GM21576 (cell line): Measurements from ENCODE around the gene MRPL52.
"Not testable (repeated sequence)": the region's sequence is repeated elsewhere in the genome, so short reads cannot be mapped to it uniquely, and the experiment has no call there.

Experiments
- ATAC-seq: cut with Tn5 transposase; IDR thresholded peaks from one replicate; pipeline ENCODE4 v1.9.1; 2021; ENCODE audit warnings: mild to moderate bottlenecking, moderate library complexity; ENCODE audit not compliant: unreplicated experiment

Gene MRPL52

DNA sequence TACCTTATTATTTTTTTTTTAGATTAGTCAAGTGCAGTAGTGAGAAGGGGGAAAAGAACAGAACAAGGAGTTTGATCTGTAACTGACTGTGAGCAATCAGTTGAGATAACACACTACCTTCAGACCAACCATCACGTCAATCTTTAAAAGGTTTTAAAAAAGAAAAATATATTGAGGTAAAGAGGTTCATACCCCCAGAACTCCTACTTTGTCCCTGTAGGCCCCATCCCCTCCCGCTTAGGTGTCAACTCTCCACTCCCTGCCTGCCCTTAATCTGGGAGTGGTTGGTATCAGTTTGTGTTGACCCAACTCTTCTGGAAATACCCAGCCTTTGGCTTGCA is 22.9 kb downstream of the MRPL52 start:
- no peak for ATAC-seq

- peak; percentile 65 for ATAC-seq
Observed at GRCh38 chr14:22852940-22853767, 23.5 kb downstream of the MRPL52 start.

GRCh38 chr14:22854296-22854695 is 24.6 kb downstream of the MRPL52 start:
- not testable (repeated sequence) for ATAC-seq

DNA sequence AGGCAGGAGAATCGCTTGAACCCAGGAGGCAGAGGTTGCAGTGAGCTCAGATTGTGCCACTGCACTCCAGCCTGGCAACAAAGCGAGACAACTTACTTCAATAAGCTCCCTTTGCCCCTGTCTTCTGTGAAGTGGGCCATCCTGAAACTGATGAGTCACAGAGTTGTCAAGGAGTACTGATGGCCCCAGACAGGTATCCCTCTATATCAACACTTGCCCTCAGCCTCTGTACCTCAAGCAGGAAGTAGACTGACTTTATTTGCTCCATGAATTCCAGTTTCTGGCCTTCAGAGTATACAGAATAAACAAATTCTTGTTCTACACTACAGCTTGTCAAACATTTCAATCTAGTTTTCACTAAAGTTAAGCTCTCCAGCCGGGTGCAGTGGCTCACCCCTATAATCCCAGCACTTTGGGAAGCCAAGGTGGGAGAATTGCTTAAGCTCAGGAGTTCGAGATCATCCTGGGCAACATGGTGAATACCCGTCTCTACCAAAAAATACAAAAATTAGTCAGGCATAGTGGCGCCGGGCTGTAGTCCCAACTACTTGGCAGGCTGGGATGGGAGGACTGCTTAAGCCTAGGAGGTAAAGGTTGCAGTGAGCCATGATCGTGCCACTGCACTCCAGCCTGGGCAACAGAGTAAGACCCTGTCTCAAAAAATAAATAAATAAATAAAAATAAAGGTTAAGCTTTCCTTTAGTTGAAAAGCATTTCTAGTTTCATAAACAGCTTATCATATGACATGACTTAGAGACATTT is 25.5 kb downstream of the MRPL52 start:
- ATAC-seq = no peak

DNA sequence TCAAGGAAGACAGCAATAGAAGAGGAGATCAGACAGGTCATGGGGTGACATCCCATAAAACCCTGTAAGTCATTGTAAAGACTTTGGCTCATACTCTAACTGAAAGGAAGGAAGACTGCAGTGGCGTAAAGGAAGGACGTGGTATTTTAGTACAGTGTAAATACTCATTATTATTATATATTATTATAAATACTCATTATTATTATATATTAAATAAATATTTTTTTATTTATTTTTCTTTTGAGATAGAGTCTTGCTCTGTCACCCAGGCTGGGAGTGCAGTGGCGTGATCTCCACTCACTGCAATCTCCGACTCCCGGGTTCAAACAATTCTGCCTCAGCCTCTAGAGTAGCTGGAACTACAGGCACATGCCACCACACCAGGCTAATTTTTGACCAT is 26.7 kb downstream of the MRPL52 start:
- no peak for ATAC-seq

- ATAC-seq = not testable (repeated sequence)
Observed at GRCh38 chr14:22860377-22860776, 30.7 kb downstream of the MRPL52 start.

- ATAC-seq = no peak
Observed at GRCh38 chr14:22861651-22862050, 32.0 kb downstream of the MRPL52 start.

- no peak for ATAC-seq
Observed at GRCh38 chr14:22864979-22865378, 35.3 kb downstream of the MRPL52 start.

DNA sequence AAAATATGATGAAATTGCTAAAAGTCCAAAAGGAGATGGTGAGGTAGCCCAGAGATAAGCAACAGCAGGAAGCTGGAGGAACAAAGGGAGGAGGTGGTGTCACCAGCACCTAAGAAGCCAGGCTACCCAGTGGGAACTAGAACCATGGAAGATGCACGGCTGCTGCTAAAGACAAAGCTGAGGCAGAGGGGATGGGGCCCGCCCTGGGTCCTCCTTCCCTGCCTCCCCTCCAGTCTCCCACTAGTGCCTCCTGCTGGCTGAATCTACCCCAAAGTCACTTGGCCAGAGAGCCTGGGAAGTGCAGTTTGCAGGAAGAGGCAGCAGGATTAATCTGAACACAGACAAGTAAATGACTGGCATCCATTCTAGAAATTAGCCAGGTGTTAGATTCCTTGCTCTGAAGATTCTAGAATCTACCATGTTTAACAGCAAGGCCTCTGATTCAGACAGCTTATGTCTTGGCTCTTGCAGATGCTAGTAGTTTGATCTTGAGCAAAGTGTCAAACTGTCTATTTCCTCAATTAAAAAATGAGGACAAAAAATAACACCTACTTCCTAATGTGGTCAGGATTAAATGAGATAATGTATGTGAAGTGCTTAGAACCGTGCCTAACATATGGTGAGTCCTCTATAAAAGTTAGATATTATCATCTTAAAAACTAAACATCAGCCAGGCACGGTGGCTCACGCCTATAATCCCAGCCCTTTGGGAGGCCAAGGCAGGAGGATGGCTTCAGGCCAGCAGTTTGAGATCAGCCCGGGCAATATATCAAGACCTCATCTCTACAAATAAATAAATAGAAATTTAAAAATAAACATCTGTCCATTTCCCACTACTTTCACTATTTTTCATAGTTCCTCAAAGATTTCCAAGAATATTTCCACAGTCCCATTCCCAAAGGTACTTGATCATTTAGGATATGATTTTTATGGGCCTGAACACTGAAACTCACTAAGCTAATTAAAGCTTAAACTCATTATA is 36.0 kb downstream of the MRPL52 start:
- no peak for ATAC-seq

DNA sequence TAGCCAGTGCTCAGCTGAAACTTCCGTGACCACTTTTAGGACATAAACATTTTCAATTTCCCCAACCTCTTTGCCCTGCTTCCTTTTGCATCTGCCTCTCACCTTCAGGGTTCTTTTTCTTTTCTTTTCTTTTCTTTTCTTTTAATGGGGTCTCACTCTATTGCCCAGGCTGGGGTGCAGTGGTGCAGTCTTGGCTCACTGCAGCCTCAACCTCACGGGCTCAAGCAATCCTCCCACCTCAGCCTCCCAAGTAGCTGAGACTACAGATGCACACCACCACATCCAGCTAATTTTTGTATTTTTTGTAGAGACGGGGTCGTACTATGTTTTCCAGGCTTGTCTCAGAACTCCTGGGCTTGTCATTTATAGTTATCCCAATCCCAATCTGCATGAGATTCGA is 37.2 kb downstream of the MRPL52 start:
- ATAC-seq = no peak

DNA sequence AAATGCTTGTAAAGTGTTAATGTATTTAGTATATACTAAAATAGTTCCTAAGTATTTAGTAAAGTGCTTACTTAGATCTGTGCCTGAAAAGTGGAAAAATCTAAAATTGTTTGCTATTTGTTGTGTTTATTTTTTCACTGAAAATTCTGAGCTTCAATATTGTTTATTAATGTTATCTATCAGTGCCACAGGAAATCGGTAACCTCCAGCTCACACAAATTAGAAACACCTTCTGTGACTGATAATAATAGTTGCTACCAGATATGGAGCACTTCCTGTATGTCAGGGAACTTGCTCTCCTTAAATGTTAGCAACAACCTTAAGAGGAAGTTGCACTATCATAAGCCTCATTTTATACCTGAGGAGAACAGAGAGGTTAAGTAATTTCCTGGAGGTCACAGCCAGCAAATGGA is 41.1 kb downstream of the MRPL52 start:
- peak; percentile 44 for ATAC-seq

DNA sequence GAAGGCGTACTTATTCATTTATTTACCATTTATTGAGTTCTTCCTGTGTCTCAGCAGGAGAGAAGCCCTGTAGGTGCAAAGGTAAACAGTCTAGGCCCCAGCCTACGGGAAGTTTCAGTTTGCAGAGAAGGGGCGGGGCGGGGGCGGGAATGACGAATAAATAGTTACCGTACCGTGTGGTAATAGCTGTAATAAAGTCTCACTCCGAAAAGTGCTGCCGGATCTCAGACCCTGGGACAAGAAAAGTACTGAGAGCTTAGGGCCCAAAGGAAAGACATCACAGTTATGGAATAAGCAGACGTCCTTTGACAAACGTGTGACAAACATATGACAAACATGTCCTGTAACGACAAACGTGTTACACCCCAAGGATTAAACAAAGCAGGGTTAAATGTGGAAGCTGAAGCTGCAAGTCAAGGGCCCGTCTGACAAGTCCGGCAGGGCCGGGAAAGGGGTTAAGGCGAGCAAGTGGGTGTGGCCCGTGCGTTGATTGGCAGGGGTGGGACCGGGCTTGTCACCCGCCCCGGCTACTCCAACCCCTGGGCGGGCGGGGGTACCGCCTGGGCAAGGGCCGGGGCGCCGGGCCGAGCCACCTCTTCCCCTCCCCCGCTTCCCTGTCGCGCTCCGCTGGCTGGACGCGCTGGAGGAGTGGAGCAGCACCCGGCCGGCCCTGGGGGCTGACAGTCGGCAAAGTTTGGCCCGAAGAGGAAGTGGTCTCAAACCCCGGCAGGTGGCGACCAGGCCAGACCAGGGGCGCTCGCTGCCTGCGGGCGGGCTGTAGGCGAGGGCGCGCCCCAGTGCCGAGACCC is 41.7 kb downstream of the MRPL52 start, which contains the start of gene LRP10:
LRP10 (plus strand) TSS at position 517 of the 809 bp plus-strand sequence. CDS start 564 bp downstream, outside the sequence.
- ATAC-seq = peak; percentile 76

- peak; percentile 18 for ATAC-seq
Observed at GRCh38 chr14:22872033-22872832, 42.5 kb downstream of the MRPL52 start.

DNA sequence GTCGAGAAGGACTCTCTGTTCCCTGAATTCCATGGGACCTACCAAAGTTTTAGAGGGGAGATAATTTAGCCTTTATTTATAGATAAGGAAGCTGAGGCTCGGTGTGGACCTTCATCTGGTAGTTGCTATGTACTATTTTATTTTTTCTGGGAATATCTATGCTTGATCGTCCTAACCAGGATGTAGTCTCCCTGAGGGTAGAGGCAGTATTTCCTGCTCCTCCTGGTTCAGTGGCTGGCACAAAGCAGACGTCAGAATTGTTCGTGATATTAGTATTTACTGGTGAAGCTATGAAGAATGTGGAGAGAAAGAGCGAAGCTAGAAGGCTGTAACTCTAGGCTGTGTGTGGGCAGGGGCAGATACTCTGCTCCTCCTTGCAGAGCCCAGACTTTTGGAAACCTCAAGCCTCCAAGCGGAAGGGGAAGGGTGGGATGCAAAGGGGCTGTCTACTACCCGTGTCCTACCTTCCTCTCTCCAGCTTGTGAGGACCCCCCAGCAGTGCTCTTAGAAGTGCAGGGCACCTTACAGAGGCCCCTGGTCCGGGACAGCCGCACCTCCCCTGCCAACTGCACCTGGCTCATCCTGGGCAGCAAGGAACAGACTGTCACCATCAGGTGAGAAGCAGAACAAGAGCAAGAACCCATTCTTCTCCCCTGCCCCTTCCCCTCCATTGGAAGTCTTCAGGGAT is 43.3 kb downstream of the MRPL52 start:
- no peak for ATAC-seq

DNA sequence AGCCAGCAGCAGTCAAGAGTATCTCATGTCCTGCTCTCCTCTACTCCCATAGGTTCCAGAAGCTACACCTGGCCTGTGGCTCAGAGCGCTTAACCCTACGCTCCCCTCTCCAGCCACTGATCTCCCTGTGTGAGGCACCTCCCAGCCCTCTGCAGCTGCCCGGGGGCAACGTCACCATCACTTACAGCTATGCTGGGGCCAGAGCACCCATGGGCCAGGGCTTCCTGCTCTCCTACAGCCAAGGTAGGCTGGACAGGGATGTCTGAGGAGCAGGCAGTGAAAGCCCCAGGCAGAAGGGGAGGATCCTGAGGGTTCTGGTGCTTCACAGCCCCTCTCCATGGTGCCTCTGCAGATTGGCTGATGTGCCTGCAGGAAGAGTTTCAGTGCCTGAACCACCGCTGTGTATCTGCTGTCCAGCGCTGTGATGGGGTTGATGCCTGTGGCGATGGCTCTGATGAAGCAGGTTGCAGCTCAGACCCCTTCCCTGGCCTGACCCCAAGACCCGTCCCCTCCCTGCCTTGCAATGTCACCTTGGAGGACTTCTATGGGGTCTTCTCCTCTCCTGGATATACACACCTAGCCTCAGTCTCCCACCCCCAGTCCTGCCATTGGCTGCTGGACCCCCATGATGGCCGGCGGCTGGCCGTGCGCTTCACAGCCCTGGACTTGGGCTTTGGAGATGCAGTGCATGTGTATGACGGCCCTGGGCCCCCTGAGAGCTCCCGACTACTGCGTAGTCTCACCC is 45.5 kb downstream of the MRPL52 start:
- no peak for ATAC-seq

DNA sequence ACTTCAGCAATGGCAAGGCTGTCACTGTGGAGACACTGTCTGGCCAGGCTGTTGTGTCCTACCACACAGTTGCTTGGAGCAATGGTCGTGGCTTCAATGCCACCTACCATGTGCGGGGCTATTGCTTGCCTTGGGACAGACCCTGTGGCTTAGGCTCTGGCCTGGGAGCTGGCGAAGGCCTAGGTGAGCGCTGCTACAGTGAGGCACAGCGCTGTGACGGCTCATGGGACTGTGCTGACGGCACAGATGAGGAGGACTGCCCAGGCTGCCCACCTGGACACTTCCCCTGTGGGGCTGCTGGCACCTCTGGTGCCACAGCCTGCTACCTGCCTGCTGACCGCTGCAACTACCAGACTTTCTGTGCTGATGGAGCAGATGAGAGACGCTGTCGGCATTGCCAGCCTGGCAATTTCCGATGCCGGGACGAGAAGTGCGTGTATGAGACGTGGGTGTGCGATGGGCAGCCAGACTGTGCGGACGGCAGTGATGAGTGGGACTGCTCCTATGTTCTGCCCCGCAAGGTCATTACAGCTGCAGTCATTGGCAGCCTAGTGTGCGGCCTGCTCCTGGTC is 46.1 kb downstream of the MRPL52 start:
- ATAC-seq = no peak

GRCh38 chr14:22877000-22877501 is 47.4 kb downstream of the MRPL52 start:
- ATAC-seq = no peak
